Right cardiac atrium (tissue), 5 donors: ENCODE data around the gene TTC7B. TPM values are rescaled to one million over a fixed set of nuclear protein-coding genes. Genes with fewer than 3 reads are reported as not detected.

ENCODE experiments used
- ATAC-seq, 2 donors: fragments of 200-7000 bp; cut with Tn5 transposase; one replicate each; pipeline versions ENCODE4 v1.8.0 to v1.9.1; 2020; ENCODE audit warnings: moderate library complexity in 2 of 2, mild to moderate bottlenecking in 1 of 2
- DNase-seq, 3 donors: peaks; one replicate each; pipeline ENCODE4 v3.0.0-alpha.2; 2020
- H3K27ac ChIP-seq: one replicate; pipeline ENCODE4 v1.5.1; 2013; ENCODE audit warnings: mild to moderate bottlenecking, low read length, control low read depth, moderate library complexity
- H3K27me3 ChIP-seq: one replicate; pipeline ENCODE4 v1.6.1; 2013; ENCODE audit not compliant: control insufficient read depth, insufficient read depth
- H3K4me1 ChIP-seq: one replicate; pipeline ENCODE4 v1.6.1; 2013; ENCODE audit warnings: low read length; ENCODE audit not compliant: control insufficient read depth, insufficient read depth
- H3K4me3 ChIP-seq: one replicate; pipeline ENCODE4 v1.5.1; 2013; ENCODE audit warnings: low read length, control low read depth
- H3K9me3 ChIP-seq: one replicate; pipeline ENCODE4 v1.6.1; 2013; ENCODE audit warnings: low read length; ENCODE audit not compliant: control insufficient read depth
- WGBS: extraction: QIAGEN DNeasy Blood & Tissue Kit; methylation state at CpG from one replicate; pipeline ENCODE4 v1.1.7; 2013; 5-methylcytosine and 5-hydroxymethylcytosine counted together
- intact Hi-C, 4 donors: fragments of 100-400 bp; cut with DNase I; formaldehyde crosslinking; loops; one replicate each; pipeline versions ENCODE4 v1.11.0 to v1.14.0; 2022 to 2023
- polyA plus RNA-seq: library from polyadenylated mRNA; stranded (reverse); fragments of 200-250 nt; gene quantifications from one replicate; pipeline ENCODE4 v1.2.3, GENCODE V29; 2013
- total RNA-seq, 4 donors: library from RNA; stranded (reverse); fragmentation: NEBNext Ultra II Directional; extraction: Animal tissue kit (Norgen Biotek cat#: 25700); gene quantifications; one replicate each; pipeline ENCODE4 v1.2.1, GENCODE V29; 2021
- donor health status: healthy with polysubstance abuse.
- donor health status: DM: no; HTN: yes; CAD: no.
- donor health status: DM: no; HTN: no; CAD: no.
- donor health status: DM: no; HTN: yes; CAD: no; lungs with severe emphysema.
- donor health status: DM: yes; HTN: yes; CAD: no.

Gene TTC7B
- total and polyA plus RNA-seq, 5 donors = 38.1 to 88.7 (median 82.8) TPM

GRCh38 chr14:90784621-90785270, 31.5 kb downstream of the TTC7B start:
- no peak for ATAC-seq
- WGBS = 84% methylated on average over 9 of the region's 9 CpGs
- Histone ChIP-seq H3K4me3 (no peak overlapping the region), H3K27ac (no peak overlapping the region), H3K9me3 (no peaks in the 10 kb centered on the region), H3K4me1 (no peaks in the 10 kb centered on the region), H3K27me3 (no peaks in the 10 kb centered on the region)
- intact Hi-C loops = no loop called here
- DNase-seq = no peak

- H3K27me3 ChIP-seq = no peaks in the 10 kb centered on the region
- DNase-seq (no peak), ATAC-seq (no peak)
- H3K9me3 ChIP-seq = no peaks in the 10 kb centered on the region
- no peak overlapping the region for H3K4me3 ChIP-seq
- H3K4me1 ChIP-seq = no peaks in the 10 kb centered on the region
- H3K27ac ChIP-seq = no peak overlapping the region
- WGBS = 98% methylated on average over 6 of the region's 6 CpGs
- intact Hi-C loops = no loop called here
Observed at GRCh38 chr14:90783344-90783743, 32.9 kb downstream of the TTC7B start.

- Histone ChIP-seq H3K4me1 (no peaks in the 10 kb centered on the region), H3K4me3 (no peak overlapping the region), H3K27me3 (no peaks in the 10 kb centered on the region), H3K27ac (no peak overlapping the region), H3K9me3 (no peaks in the 10 kb centered on the region)
- peak in 1 of 2 donors; percentile 52 for ATAC-seq
- intact Hi-C loops = no loop called here
- no peak for DNase-seq
- WGBS = 80% methylated on average over 4 of the region's 4 CpGs
Observed at GRCh38 chr14:90782892-90783291, 33.3 kb downstream of the TTC7B start.

GRCh38 chr14:90781876-90782275, 34.4 kb downstream of the TTC7B start:
- H3K27ac ChIP-seq = no peak overlapping the region
- H3K4me1 ChIP-seq = no peaks in the 10 kb centered on the region
- no peaks in the 10 kb centered on the region for H3K27me3 ChIP-seq
- 92% methylated on average over 8 of the region's 8 CpGs for WGBS
- H3K9me3 ChIP-seq = no peaks in the 10 kb centered on the region
- intact Hi-C loops = no loop called here
- no peak overlapping the region for H3K4me3 ChIP-seq
- ATAC-seq (no peak), DNase-seq (no peak)

GRCh38 chr14:90781344-90781761, 34.9 kb downstream of the TTC7B start:
- H3K4me1 ChIP-seq = no peaks in the 10 kb centered on the region
- H3K27ac ChIP-seq = no peak overlapping the region
- no peaks in the 10 kb centered on the region for H3K27me3 ChIP-seq
- WGBS = 95% methylated on average over 4 of the region's 4 CpGs
- intact Hi-C loops = no loop called here
- ATAC-seq (no peak), DNase-seq (no peak)
- no peak overlapping the region for H3K4me3 ChIP-seq
- H3K9me3 ChIP-seq = no peaks in the 10 kb centered on the region

- no peaks in the 10 kb centered on the region for H3K27me3 ChIP-seq
- peak in 1 of 3 donors; percentile 68 for DNase-seq
- no peak overlapping the region for H3K27ac ChIP-seq
- no peak overlapping the region for H3K4me3 ChIP-seq
- H3K9me3 ChIP-seq = no peaks in the 10 kb centered on the region
- ATAC-seq = peak; percentile 29 to 72
- H3K4me1 ChIP-seq = no peaks in the 10 kb centered on the region
- intact Hi-C loops = no loop called here
- 82% methylated on average over 12 of the region's 12 CpGs for WGBS
Observed at GRCh38 chr14:90780519-90780918, 35.7 kb downstream of the TTC7B start.

GRCh38 chr14:90778571-90779255, 37.5 kb downstream of the TTC7B start:
- H3K4me3 ChIP-seq = no peak overlapping the region
- ATAC-seq = no peak
- no peaks in the 10 kb centered on the region for H3K4me1 ChIP-seq
- no peaks in the 10 kb centered on the region for H3K27me3 ChIP-seq
- intact Hi-C loops = no loop called here
- H3K9me3 ChIP-seq = no peaks in the 10 kb centered on the region
- DNase-seq = no peak
- WGBS = 89% methylated on average over 13 of the region's 13 CpGs
- H3K27ac ChIP-seq = no peak overlapping the region

GRCh38 chr14:90777830-90778485, 38.3 kb downstream of the TTC7B start:
- no peak overlapping the region for H3K4me3 ChIP-seq
- ATAC-seq (no peak), DNase-seq (no peak)
- intact Hi-C loops = no loop called here
- WGBS = 88% methylated on average over 11 of the region's 11 CpGs
- no peak overlapping the region for H3K27ac ChIP-seq
- H3K9me3 ChIP-seq = no peaks in the 10 kb centered on the region
- H3K4me1 ChIP-seq = no peaks in the 10 kb centered on the region
- no peaks in the 10 kb centered on the region for H3K27me3 ChIP-seq

GRCh38 chr14:90777358-90777757, 38.9 kb downstream of the TTC7B start:
- Histone ChIP-seq H3K9me3 (no peaks in the 10 kb centered on the region), H3K4me3 (no peak overlapping the region), H3K27me3 (no peaks in the 10 kb centered on the region), H3K27ac (no peak overlapping the region), H3K4me1 (no peaks in the 10 kb centered on the region)
- intact Hi-C loops = no loop called here
- ATAC-seq (no peak), DNase-seq (no peak)
- WGBS = 65% methylated on average over 2 of the region's 2 CpGs

- Histone ChIP-seq H3K9me3 (no peaks in the 10 kb centered on the region), H3K27ac (no peak overlapping the region), H3K27me3 (no peaks in the 10 kb centered on the region), H3K4me3 (no peak overlapping the region), H3K4me1 (no peaks in the 10 kb centered on the region)
- WGBS = 91% methylated on average over 4 of the region's 4 CpGs
- intact Hi-C loops = no loop called here
- no peak for DNase-seq
- no peak for ATAC-seq
Observed at GRCh38 chr14:90775441-90775840, 40.8 kb downstream of the TTC7B start.

- Histone ChIP-seq H3K9me3 (no peaks in the 10 kb centered on the region), H3K27me3 (no peaks in the 10 kb centered on the region), H3K4me3 (no peak overlapping the region), H3K4me1 (no peaks in the 10 kb centered on the region), H3K27ac (no peak overlapping the region)
- intact Hi-C loops = no loop called here
- ATAC-seq (no peak), DNase-seq (no peak)
- 94% methylated on average over 5 of the region's 5 CpGs for WGBS
Observed at GRCh38 chr14:90774316-90774715, 41.9 kb downstream of the TTC7B start.
